Fibroblast of upper back skin (primary cell): ENCODE measurements around the gene APC2.

ENCODE experiments used
- DNase-seq: peaks from one replicate; pipeline ENCODE4 v3.0.0-alpha.2; 2013

Gene APC2

GRCh38 chr19:1482361-1483130, 32.6 kb downstream of the APC2 start:
- DNase-seq, result no peak

GRCh38 chr19:1483131-1483978, 33.4 kb downstream of the APC2 start:
- no peak for DNase-seq

- DNase-seq, result no peak
Observed at GRCh38 chr19:1483979-1484428, 34.1 kb downstream of the APC2 start.

- no peak for DNase-seq
Observed at GRCh38 chr19:1486720-1487575, 37.0 kb downstream of the APC2 start.

GRCh38 chr19:1487576-1488281, 37.8 kb downstream of the APC2 start:
- DNase-seq, result no peak

GRCh38 chr19:1488282-1488601, 38.3 kb downstream of the APC2 start:
- no peak for DNase-seq

- no peak for DNase-seq
Observed at GRCh38 chr19:1489463-1490310, 39.8 kb downstream of the APC2 start.

GRCh38 chr19:1490311-1491113, 40.6 kb downstream of the APC2 start, which contains the start of gene PCSK4:
Gene PCSK4 (minus strand): TSS chr19:1490350. CDS start chr19:1490346, 4 bp downstream.
- peak; percentile 99 for DNase-seq

GRCh38 chr19:1491114-1491848, 41.4 kb downstream of the APC2 start, which contains the start of gene REEP6:
Gene REEP6 (plus strand): TSS chr19:1491181. CDS start chr19:1491270, 89 bp downstream.
- DNase-seq, result no peak

- DNase-seq, result no peak
Observed at GRCh38 chr19:1491849-1492170, 41.9 kb downstream of the APC2 start.

GRCh38 chr19:1492474-1493006, 42.6 kb downstream of the APC2 start:
- DNase-seq, result no peak

GRCh38 chr19:1494115-1494815, 44.3 kb downstream of the APC2 start:
- DNase-seq, result no peak

GRCh38 chr19:1495051-1495798, 45.3 kb downstream of the APC2 start:
- DNase-seq, result no peak

GRCh38 chr19:1495799-1496713, 46.1 kb downstream of the APC2 start:
- DNase-seq, result no peak

- no peak for DNase-seq
Observed at GRCh38 chr19:1496714-1497577, 47.0 kb downstream of the APC2 start.
